Mucosa of descending colon (tissue), 3 donors: Measurements from ENCODE around the gene CERS4. TPM values are rescaled to one million over a fixed set of nuclear protein-coding genes. Genes with fewer than 3 reads are reported as not detected.
"Not testable (repeated sequence)": the region's sequence is repeated elsewhere in the genome, so short reads cannot be mapped to it uniquely, and the experiment has no call there.

ENCODE experiments used
- ATAC-seq: fragments of 200-7000 bp; cut with Tn5 transposase; one replicate; pipeline ENCODE4 v1.9.1; 2020; ENCODE audit warnings: mild to moderate bottlenecking, moderate library complexity
- DNase-seq, 3 donors: peaks; one replicate each; pipeline ENCODE4 v3.0.0-alpha.2; 2020
- H3K36me3 ChIP-seq: fragments of 200-600 bp; one replicate; pipeline ENCODE4 v1.8.0; 2021; ENCODE audit warnings: low read depth, mild to moderate bottlenecking
- H3K4me1 ChIP-seq: fragments of 200-600 bp; one replicate; pipeline ENCODE4 v1.8.0; 2021; ENCODE audit warnings: low read depth, mild to moderate bottlenecking
- H3K4me3 ChIP-seq: fragments of 200-600 bp; one replicate; pipeline ENCODE4 v1.8.0; 2021; ENCODE audit warnings: mild to moderate bottlenecking
- H3K9me3 ChIP-seq: fragments of 200-600 bp; one replicate; pipeline ENCODE4 v1.8.0; 2021; ENCODE audit warnings: mild to moderate bottlenecking
- CTCF ChIP-seq: fragments of 200-600 bp; IDR thresholded peaks from one replicate; pipeline ENCODE4 v1.8.0; 2022; ENCODE audit warnings: antibody characterized with exemption, mild to moderate bottlenecking
- intact Hi-C, 2 donors: fragments of 100-400 bp; cut with DNase I in 1 of 2; cut with micrococcal nuclease in 1 of 2; formaldehyde crosslinking; loops; one replicate each; pipeline versions ENCODE4 v1.11.0 to v1.11.1; 2022; cut with DNase I, micrococcal nuclease
- total RNA-seq, 3 donors: library from RNA; stranded (reverse); fragmentation: NEBNext Ultra II Directional in 2 of 3; extraction: Animal tissue kit (Norgen Biotek cat#: 25700) in 2 of 3; gene quantifications; one replicate each; pipeline versions ENCODE4 v1.2.1 to v1.2.4, GENCODE V29; 2021 to 2023
- donor health status: DM: no; HTN: no; CAD: no; lungs with moderate emphysema.
- donor health status: DM: no; HTN: no; CAD: no.
- donor health status: DM: no; HTN: yes; CAD: no.

The CERS4 gene
- total RNA-seq, 3 donors from 2014 or later, result 3.1 to 37.1 (median 4.2) TPM

- no peak for TF ChIP-seq CTCF
- H3K36me3 ChIP-seq, result no peaks in the 10 kb centered on the region
- DNase-seq, result no peak
- H3K4me1 ChIP-seq, result peaks cover 3% of the 10 kb centered on the region
- H3K4me3 ChIP-seq, result no peak overlapping the region
- intact Hi-C loops, result no loop called here
- peaks cover 5% of the 10 kb centered on the region for H3K9me3 ChIP-seq
- ATAC-seq, result no peak
Measured at GRCh38 chr19:8243146-8243545, 34.0 kb downstream of the CERS4 start.

GRCh38 chr19:8244442-8244841 lies 35.3 kb downstream of the CERS4 start:
- DNase-seq, result no peak
- Histone ChIP-seq H3K36me3 (no peaks in the 10 kb centered on the region), H3K4me1 (peaks cover 3% of the 10 kb centered on the region), H3K9me3 (peaks cover 5% of the 10 kb centered on the region), H3K4me3 (no peak overlapping the region)
- TF ChIP-seq CTCF, result no peak
- intact Hi-C loops, result no loop called here
- no peak for ATAC-seq

GRCh38 chr19:8245869-8246835 lies 37.0 kb downstream of the CERS4 start:
- ATAC-seq, result no peak

GRCh38 chr19:8247129-8247890 lies 38.1 kb downstream of the CERS4 start:
- DNase-seq, H3K9me3 ChIP-seq, ATAC-seq, H3K4me3 ChIP-seq, H3K36me3 ChIP-seq, intact Hi-C loops, H3K4me1 ChIP-seq: not testable (repeated sequence)

More at GRCh38 chr19:8245869-8246835, 37.0 kb downstream of the CERS4 start:
- no peaks in the 10 kb centered on the region for H3K4me1 ChIP-seq
- no peak for DNase-seq
- peaks cover 5% of the 10 kb centered on the region for H3K9me3 ChIP-seq
- TF ChIP-seq CTCF, result no peak
- intact Hi-C loops, result no loop called here
- no peak overlapping the region for H3K4me3 ChIP-seq
- H3K36me3 ChIP-seq, result no peaks in the 10 kb centered on the region

GRCh38 chr19:8248348-8249328 lies 39.5 kb downstream of the CERS4 start:
- H3K9me3 ChIP-seq, result no peaks in the 10 kb centered on the region
- intact Hi-C loops, result no loop called here
- no peaks in the 10 kb centered on the region for H3K36me3 ChIP-seq
- DNase-seq (no peak), ATAC-seq (no peak)
- TF ChIP-seq CTCF, result no peak
- no peaks in the 10 kb centered on the region for H3K4me1 ChIP-seq
- H3K4me3 ChIP-seq, result no peak overlapping the region
